Endothelial cell of umbilical vein (primary cell): ENCODE data around the gene INPP4B. TPM values are rescaled to one million over a fixed set of nuclear protein-coding genes. Genes with fewer than 3 reads are reported as not detected.

Experiments
- BruUV-seq: library from RNA; stranded (reverse); fragments of 400-500 nt; replicated peaks from 2 replicates; lab custom pipeline; 2021; lab: Mats Ljungman, UMichigan
- CTCF ChIA-PET: fragments of 300-600, 350-600 bp; sonication (Branson Sonifier 250); formaldehyde crosslinking; loops from one replicate; lab custom pipeline; 2021; ENCODE audit warnings: antibody characterized with exemption, inconsistent platforms; lab: Charles Lee
- POLR2A ChIA-PET: fragments of 300-600, 350-600 bp; sonication (Branson Sonifier 250); formaldehyde crosslinking; loops from one replicate; lab custom pipeline; 2021; ENCODE audit warnings: antibody characterized with exemption, inconsistent platforms; lab: Charles Lee
- DNase-seq: peaks from one replicate; pipeline ENCODE4 v3.0.0-alpha.2; 2011; ENCODE audit warnings: low read depth, low spot score
- FAIRE-seq: peaks from 2 replicates; lab custom pipeline; 2011; peaks lifted over from hg19 to GRCh38; lab: Jason Lieb, UNC
- H2AFZ ChIP-seq: 2 replicates; pipeline ENCODE4 v1.6.0; 2012; ENCODE audit warnings: low read depth, low read length, control low read depth, inconsistent platforms
- H3K27ac ChIP-seq: 2 replicates; pipeline ENCODE4 v1.5.1; 2011; ENCODE audit warnings: low read depth, mild to moderate bottlenecking, control low read depth, low read length, moderate library complexity; ENCODE audit not compliant: insufficient read depth
- H3K27me3 ChIP-seq, 2 experiments: 2 replicates each; pipeline versions ENCODE4 v1.6.0 to v1.6.1; 2011; ENCODE audit warnings: low read length in 2 of 2, mixed read lengths in 1 of 2; ENCODE audit not compliant: control insufficient read depth in 2 of 2, insufficient read depth in 2 of 2
- H3K36me3 ChIP-seq, 2 experiments: 2 replicates in 1 of 2; 3 replicates in 1 of 2; pipeline ENCODE4 v1.5.1; 2011; ENCODE audit warnings: low read length in 2 of 2, mild to moderate bottlenecking in 1 of 2, moderate library complexity in 1 of 2; ENCODE audit not compliant: control insufficient read depth in 2 of 2, insufficient read depth in 2 of 2; ENCODE audit errors: extremely low read depth in 1 of 2
- H3K4me1 ChIP-seq: 3 replicates; pipeline ENCODE4 v1.5.1; 2011; ENCODE audit warnings: mild to moderate bottlenecking, low read length; ENCODE audit not compliant: control insufficient read depth, insufficient read depth; ENCODE audit errors: extremely low read depth
- H3K4me2 ChIP-seq: 2 replicates; pipeline ENCODE4 v1.6.1; 2011; ENCODE audit warnings: low read length, control low read depth, mixed read lengths; ENCODE audit not compliant: insufficient read depth
- H3K4me3 ChIP-seq, 3 experiments: fragments of 200-600 bp in 1 of 3; sonication (generic), shearing (Covaris generic) in 1 of 3; replicated peaks in 1 of 3; 2 replicates each; pipeline ENCODE4 v1.5.1; 2011 to 2016; ENCODE audit warnings: control low read depth in 3 of 3, low read length in 3 of 3, mild to moderate bottlenecking in 2 of 3, inconsistent platforms in 1 of 3, low read depth in 1 of 3, moderate library complexity in 1 of 3; ENCODE audit not compliant: insufficient read depth in 1 of 3
- H3K79me2 ChIP-seq: 2 replicates; pipeline ENCODE4 v1.6.0; 2012; ENCODE audit warnings: low read length, inconsistent platforms; ENCODE audit not compliant: control insufficient read depth, insufficient read depth
- H3K9ac ChIP-seq: replicated peaks from 2 replicates; pipeline ENCODE3; 2011; ENCODE audit warnings: low read length, control low read depth; ENCODE audit not compliant: insufficient read depth; ENCODE audit errors: extremely low read depth
- H3K9me1 ChIP-seq: replicated peaks from 3 replicates; pipeline ENCODE4 v1.6.0; 2011; ENCODE audit warnings: mild to moderate bottlenecking, low read length; ENCODE audit not compliant: control insufficient read depth, insufficient read depth; ENCODE audit errors: extremely low read depth
- H3K9me3 ChIP-seq: replicated peaks from 2 replicates; pipeline ENCODE4 v1.5.1; 2012; ENCODE audit warnings: low read length, inconsistent platforms; ENCODE audit not compliant: control insufficient read depth, insufficient read depth
- H4K20me1 ChIP-seq: replicated peaks from 2 replicates; pipeline ENCODE3; 2011; ENCODE audit warnings: mild to moderate bottlenecking, low read length; ENCODE audit not compliant: control insufficient read depth, insufficient read depth; ENCODE audit errors: extremely low read depth
- EZH2 ChIP-seq: IDR thresholded peaks from 2 replicates; pipeline ENCODE4 v1.6.1; 2012; ENCODE audit warnings: borderline replicate concordance, low read depth, mild to moderate bottlenecking, moderate library complexity, low read length, inconsistent platforms; ENCODE audit not compliant: severe bottlenecking
- FOS ChIP-seq: IDR thresholded peaks from 2 replicates; pipeline ENCODE4 v1.6.1; 2011; ENCODE audit warnings: mild to moderate bottlenecking, low read length, moderate library complexity, borderline replicate concordance; ENCODE audit not compliant: insufficient read depth
- GATA2 ChIP-seq: IDR thresholded peaks from 2 replicates; pipeline ENCODE4 v1.7.0; 2011; ENCODE audit warnings: low read depth, mild to moderate bottlenecking, moderate library complexity, mixed read lengths, low read length; ENCODE audit not compliant: insufficient read length, insufficient read depth
- JUN ChIP-seq: IDR thresholded peaks from 2 replicates; pipeline ENCODE4 v1.6.1; 2011; ENCODE audit warnings: borderline replicate concordance, low read depth; ENCODE audit not compliant: insufficient read length, insufficient read depth
- MAX ChIP-seq: IDR thresholded peaks from 2 replicates; pipeline ENCODE4 v1.6.1; 2011; ENCODE audit not compliant: insufficient read depth, insufficient read length
- MYC ChIP-seq: IDR thresholded peaks from one replicate; pipeline ENCODE4 v1.6.1; 2011; ENCODE audit warnings: mild to moderate bottlenecking, low read depth, low read length
- POLR2A ChIP-seq: IDR thresholded peaks from 2 replicates; pipeline ENCODE4 v1.6.1; 2012; ENCODE audit warnings: low read depth, mild to moderate bottlenecking, control low read depth, low read length
- POLR2AphosphoS5 ChIP-seq: IDR thresholded peaks from 2 replicates; pipeline ENCODE4 v1.6.1; 2012; ENCODE audit warnings: low read depth, mild to moderate bottlenecking, control low read depth, low read length, moderate library complexity; ENCODE audit not compliant: insufficient read depth
- dilution Hi-C: fragments of 300-500 bp; cut with MboI; formaldehyde crosslinking; loops from one replicate; pipeline ENCODE4 v1.15.0; 2019; ENCODE audit warnings: low sequenced_read_pairs; ENCODE audit not compliant: extremely low pct_ligation_motif_present
- intact Hi-C: fragments of 100-400 bp; cut with micrococcal nuclease; formaldehyde crosslinking; loops from one replicate; pipeline ENCODE4 v1.10.0; 2022
- polyA plus RNA-seq, 4 experiments: library from polyadenylated mRNA; depleted of rRNA in 3 of 4; stranded (reverse) in 3 of 4; unstranded in 1 of 4; fragments of >200 nt; gene quantifications; 2 replicates each; pipeline versions ENCODE4 v1.2.1 to v1.2.3, GENCODE V29; 2011 to 2012; ENCODE audit warnings: missing spikeins in 1 of 4
- total RNA-seq: library from RNA; stranded (reverse); gene quantifications from 2 replicates; pipeline ENCODE4 v1.2.3, GENCODE V29; 2021
- TF ChIP-seq, protein P1 (sequence below), 2 donors: IDR thresholded peaks; 1 replicate in 1 of 2; 2 replicates in 1 of 2; pipeline ENCODE4 v1.5.1; 2011; ENCODE audit warnings: low read length in 2 of 2, mild to moderate bottlenecking in 2 of 2, moderate library complexity in 2 of 2, control low read depth in 1 of 2, inconsistent platforms in 1 of 2, low read depth in 1 of 2; ENCODE audit not compliant: insufficient read depth in 1 of 2; ENCODE audit errors: extremely low read depth in 1 of 2

Gene INPP4B
- total and polyA plus RNA-seq, 2 donors (not counting 3 experiments of a cell fraction or from before 2014, with no cell fraction given) = 0.41 to 3.1 TPM

GRCh38 chr4:142331646-142332045, 514.5 kb downstream of the INPP4B start:
- CTCF ChIA-PET = interaction anchor here (0.9 to 1.5 kb wide), 4 partner anchors 12 to 205 kb away, joined by 3 read pairs; no protein-coding TSS in a partner anchor
- intact Hi-C loops = no loop called here

More at GRCh38 chr4:142331646-142332045, 514.5 kb downstream of the INPP4B start:
- Histone ChIP-seq H3K4me3 (no peak overlapping the region), H3K4me1 (no peaks in the 10 kb centered on the region), H2AFZ (no peak overlapping the region), H3K27me3 (no peaks in the 10 kb centered on the region), H3K27ac (no peak overlapping the region), H4K20me1 (no peaks in the 10 kb centered on the region), H3K79me2 (no peaks in the 10 kb centered on the region), H3K36me3 (no peaks in the 10 kb centered on the region), H3K4me2 (no peak overlapping the region), H3K9ac (no peak overlapping the region), H3K9me3 (no peaks in the 10 kb centered on the region), H3K9me1 (no peaks in the 10 kb centered on the region)
- POLR2A ChIA-PET = no interaction called here
- BruUV-seq = no TSS peak
- dilution Hi-C loops = no loop called here
- FAIRE-seq (no peak), DNase-seq (no peak)
- TF ChIP-seq, protein P1, sequence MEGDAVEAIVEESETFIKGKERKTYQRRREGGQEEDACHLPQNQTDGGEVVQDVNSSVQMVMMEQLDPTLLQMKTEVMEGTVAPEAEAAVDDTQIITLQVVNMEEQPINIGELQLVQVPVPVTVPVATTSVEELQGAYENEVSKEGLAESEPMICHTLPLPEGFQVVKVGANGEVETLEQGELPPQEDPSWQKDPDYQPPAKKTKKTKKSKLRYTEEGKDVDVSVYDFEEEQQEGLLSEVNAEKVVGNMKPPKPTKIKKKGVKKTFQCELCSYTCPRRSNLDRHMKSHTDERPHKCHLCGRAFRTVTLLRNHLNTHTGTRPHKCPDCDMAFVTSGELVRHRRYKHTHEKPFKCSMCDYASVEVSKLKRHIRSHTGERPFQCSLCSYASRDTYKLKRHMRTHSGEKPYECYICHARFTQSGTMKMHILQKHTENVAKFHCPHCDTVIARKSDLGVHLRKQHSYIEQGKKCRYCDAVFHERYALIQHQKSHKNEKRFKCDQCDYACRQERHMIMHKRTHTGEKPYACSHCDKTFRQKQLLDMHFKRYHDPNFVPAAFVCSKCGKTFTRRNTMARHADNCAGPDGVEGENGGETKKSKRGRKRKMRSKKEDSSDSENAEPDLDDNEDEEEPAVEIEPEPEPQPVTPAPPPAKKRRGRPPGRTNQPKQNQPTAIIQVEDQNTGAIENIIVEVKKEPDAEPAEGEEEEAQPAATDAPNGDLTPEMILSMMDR (IDR thresholded peaks at IDR 0.05; ENCODE audit: extremely low read depth in 1 of 2, insufficient read depth in 1 of 2, low read depth in 1 of 2, low read length in 2 of 2) = no peak
- TF ChIP-seq EZH2 = no peak
- no peak for TF ChIP-seq POLR2AphosphoS5
- TF ChIP-seq POLR2A = no peak
- no peak for TF ChIP-seq MAX
- no peak for TF ChIP-seq GATA2
- no peak for TF ChIP-seq MYC
- no peak for TF ChIP-seq FOS
- no peak for TF ChIP-seq JUN
